Fibroblast of pulmonary artery (primary cell): ENCODE measurements around the gene NEK11.
"Not testable (repeated sequence)": the region's sequence is repeated elsewhere in the genome, so short reads cannot be mapped to it uniquely, and the experiment has no call there.

Experiments
- DNase-seq: peaks from one replicate; pipeline ENCODE4 v3.0.0-alpha.2; 2010; ENCODE audit warnings: low read depth
- H3K4me3 ChIP-seq: replicated peaks from 2 replicates; pipeline ENCODE4 v1.5.1; 2011; ENCODE audit warnings: low read depth, mild to moderate bottlenecking, control low read depth, low read length, moderate library complexity
- TF ChIP-seq, protein P1 (sequence below): IDR thresholded peaks from 2 replicates; pipeline ENCODE4 v1.5.1; 2011; ENCODE audit warnings: mild to moderate bottlenecking, control low read depth, low read length, inconsistent platforms; ENCODE audit errors: missing control alignments

NEK11 gene

DNA sequence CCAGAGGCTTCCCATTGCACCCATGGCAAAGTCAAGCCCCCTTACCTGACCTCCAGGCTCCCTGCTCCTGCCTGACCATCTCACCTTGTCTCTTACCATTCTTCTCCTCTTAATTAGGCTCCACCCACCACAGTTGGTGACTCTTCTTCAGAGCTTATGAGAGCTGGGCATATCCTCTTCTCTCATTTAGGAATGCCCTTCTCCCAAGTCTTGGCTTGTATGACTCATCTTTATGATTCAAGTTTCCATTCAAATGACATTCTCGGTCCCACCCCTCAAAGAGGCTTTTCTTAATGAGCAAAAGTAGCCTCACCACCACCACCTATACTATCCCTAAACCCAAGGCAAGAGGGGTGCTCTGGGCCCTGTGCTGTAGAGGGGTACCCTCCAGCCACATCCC is 299.6 kb downstream of the NEK11 start:
- no peak overlapping the region for H3K4me3 ChIP-seq
- peak; percentile 21 for DNase-seq
- TF ChIP-seq, protein P1, sequence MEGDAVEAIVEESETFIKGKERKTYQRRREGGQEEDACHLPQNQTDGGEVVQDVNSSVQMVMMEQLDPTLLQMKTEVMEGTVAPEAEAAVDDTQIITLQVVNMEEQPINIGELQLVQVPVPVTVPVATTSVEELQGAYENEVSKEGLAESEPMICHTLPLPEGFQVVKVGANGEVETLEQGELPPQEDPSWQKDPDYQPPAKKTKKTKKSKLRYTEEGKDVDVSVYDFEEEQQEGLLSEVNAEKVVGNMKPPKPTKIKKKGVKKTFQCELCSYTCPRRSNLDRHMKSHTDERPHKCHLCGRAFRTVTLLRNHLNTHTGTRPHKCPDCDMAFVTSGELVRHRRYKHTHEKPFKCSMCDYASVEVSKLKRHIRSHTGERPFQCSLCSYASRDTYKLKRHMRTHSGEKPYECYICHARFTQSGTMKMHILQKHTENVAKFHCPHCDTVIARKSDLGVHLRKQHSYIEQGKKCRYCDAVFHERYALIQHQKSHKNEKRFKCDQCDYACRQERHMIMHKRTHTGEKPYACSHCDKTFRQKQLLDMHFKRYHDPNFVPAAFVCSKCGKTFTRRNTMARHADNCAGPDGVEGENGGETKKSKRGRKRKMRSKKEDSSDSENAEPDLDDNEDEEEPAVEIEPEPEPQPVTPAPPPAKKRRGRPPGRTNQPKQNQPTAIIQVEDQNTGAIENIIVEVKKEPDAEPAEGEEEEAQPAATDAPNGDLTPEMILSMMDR, result no peak

DNA sequence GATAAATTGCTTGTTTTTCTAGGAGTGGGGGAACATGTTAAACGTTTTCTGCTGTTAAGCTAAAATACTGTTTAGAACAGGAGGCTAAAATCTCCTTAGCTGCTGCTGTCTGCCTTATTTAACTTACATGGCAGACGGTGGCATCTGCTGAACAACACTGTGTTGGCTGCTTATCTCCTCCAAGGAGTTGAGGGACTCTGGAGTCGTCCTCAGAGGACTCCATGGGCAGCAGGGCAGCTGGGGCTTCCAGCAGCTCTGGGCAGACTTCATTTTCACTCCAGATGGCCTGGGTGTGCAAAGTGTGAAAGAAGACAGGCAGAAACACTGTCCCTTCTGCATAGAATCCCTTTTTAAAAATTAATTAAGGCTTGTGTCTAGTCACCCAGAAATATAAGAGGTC is 302.0 kb downstream of the NEK11 start:
- no peak overlapping the region for H3K4me3 ChIP-seq
- no peak for DNase-seq
- TF ChIP-seq, protein P1, result no peak

DNA sequence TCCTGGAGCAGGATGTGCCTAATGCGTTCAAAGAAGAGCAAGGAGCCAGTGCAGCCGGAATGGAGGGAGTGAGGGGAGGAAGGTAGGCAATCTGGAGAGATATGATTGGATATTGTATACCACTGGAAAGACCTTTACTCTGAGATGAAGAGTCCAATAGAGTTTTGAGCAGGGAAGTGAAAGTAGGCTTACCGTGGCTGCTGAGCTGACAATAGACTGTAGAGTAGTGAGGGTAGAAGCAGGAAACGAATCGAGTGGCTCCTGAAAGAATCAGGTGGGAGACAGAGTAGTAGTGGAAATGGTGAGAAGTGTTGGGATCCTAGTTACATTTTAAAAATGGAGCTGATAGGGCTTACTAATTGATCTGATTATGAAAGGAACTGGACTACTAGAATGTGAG is 303.1 kb downstream of the NEK11 start:
- TF ChIP-seq, protein P1, result no peak
- no peak for DNase-seq
- H3K4me3 ChIP-seq, result no peak overlapping the region

DNA sequence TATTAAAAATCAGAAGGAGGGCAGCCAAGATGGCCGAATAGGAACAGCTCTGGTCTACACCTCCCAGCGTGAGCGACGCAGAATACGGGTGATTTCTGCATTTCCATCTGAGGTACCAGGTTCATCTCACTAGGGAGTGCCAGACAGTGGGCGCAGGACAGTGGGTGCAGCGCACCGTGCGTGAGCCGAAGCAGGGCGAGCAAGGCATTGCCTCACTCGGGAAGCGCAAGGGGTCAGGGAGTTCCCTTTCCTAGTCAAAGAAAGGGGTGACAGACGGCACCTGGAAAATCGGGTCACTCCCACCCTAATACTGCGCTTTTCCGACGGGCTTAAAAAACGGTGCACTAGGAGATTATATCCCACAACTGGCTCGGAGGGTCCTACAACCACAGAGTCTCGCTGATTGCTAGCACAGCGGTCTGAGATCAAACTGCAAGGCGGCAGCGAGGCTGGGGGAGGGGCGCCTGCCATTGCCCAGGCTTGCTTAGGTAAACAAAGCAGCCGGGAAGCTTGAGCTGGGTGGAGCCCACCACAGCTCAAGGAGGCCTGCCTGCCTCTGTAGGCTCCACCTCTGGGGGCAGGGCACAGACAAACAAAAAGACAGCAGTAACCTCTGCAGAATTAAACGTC is 304.9 kb downstream of the NEK11 start:
- DNase-seq, H3K4me3 ChIP-seq: not testable (repeated sequence)

DNA sequence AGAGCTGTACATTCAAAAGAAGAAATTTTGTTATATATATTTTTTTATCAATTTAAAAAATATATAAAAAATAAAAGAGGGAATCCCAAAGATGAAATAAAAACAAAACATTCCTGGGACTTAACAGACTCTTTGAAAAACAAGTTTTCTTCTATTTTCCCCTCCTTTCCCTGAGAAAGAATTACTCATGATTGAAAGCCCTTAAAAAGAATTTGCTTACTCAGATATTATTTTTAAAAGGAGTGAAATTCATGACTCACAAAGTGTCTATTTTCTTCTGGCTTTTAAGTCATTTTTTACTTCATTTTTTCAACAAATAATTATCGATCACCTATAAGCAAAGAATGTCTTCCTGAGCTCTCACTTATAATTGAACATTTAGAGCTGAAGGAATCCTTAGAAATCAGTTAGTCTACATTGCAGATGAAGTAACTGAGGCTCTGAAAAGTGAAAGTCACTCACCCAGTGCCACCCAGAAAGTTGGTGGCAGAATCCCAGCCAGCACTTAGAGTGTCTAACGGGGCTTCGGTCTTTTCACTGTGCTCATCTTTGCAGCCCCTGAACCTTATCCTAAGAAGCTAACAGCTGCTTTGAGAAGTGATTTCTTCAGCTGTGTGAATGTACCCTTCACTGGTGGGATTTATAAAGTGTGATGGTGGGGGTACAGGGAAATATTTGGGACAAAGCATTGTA is 312.4 kb downstream of the NEK11 start:
- no peak for DNase-seq
- TF ChIP-seq, protein P1, result no peak
- H3K4me3 ChIP-seq, result no peak overlapping the region

DNA sequence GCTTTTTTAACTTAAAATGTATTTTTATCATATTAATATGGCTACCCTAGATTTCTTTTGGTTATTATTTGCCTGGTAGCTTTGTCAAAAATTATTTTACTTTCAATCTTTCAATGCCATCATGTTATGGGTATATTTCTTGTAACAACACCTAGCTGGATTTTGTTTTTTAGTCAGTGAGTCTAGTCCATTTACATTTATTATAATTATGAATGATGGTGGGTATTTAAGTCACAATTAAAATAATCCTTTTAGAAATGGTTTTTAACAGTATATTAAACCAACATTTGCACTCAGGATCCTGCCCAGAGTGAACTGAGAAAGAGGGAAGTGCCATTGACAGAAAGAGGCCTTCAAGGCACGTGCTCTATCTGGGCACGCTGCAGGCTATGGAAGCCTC is 315.1 kb downstream of the NEK11 start:
- no peak for DNase-seq
- no peak overlapping the region for H3K4me3 ChIP-seq
- TF ChIP-seq, protein P1, result no peak

DNA sequence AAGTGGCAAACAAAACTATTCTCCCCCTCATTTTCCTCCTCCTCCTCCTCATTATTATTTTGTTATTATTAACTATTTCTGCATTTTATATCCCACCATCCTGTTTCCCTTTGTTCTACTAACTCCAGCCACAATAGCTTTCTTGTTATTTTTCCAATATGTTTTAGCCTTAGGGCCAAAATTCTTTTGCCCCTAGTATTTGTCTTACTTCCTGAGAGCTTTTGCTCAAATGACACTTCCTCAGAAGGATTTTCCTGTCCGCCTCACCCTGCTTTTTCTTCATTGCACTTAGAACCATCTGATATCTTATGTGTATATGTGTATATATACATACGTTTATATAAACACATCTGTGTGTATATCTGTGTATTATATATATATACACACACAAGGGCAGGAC is 322.2 kb downstream of the NEK11 start:
- H3K4me3 ChIP-seq, result no peak overlapping the region
- TF ChIP-seq, protein P1, result no peak

More for the DNA sequence above, 322.2 kb downstream of the NEK11 start:
- DNase-seq, result no peak
